SK-N-SH treated with all-trans-retinoic acid at 6 μM for 48 hours (cell line): Measurements from ENCODE around the gene SRRD.

Experiments
- ATAC-seq: fragments of 200-7000 bp; cut with Tn5 transposase; 3 replicates; pipeline ENCODE4 v1.9.1; 2020; ENCODE audit warnings: mild to moderate bottlenecking, moderate library complexity
- ARNTL ChIP-seq: fragments of 450-650 bp; formaldehyde crosslinking; IDR thresholded peaks from 2 replicates; pipeline ENCODE4 v1.5.0; 2020; ENCODE audit warnings: low read depth, mild to moderate bottlenecking, moderate library complexity, borderline replicate concordance
- BACH2 ChIP-seq: fragments of 250-450 bp; sonication (Bioruptor Pico); IDR thresholded peaks from 2 replicates; pipeline ENCODE4 v1.9.0; 2021; ENCODE audit warnings: mild to moderate bottlenecking, borderline replicate concordance
- CREB5 ChIP-seq: fragments of 250-450 bp; sonication (Bioruptor Pico); IDR thresholded peaks from 2 replicates; pipeline ENCODE4 v1.5.1; 2020; ENCODE audit warnings: low read depth, mild to moderate bottlenecking, moderate library complexity
- CSDC2 ChIP-seq: fragments of 250-450 bp; sonication (Bioruptor Pico); IDR thresholded peaks from 2 replicates; pipeline ENCODE4 v1.5.0; 2020; ENCODE audit warnings: mild to moderate bottlenecking, moderate library complexity
- ESRRG ChIP-seq: fragments of 250-450 bp; sonication (Bioruptor Pico); IDR thresholded peaks from 2 replicates; pipeline ENCODE4 v1.6.1; 2021; ENCODE audit warnings: mild to moderate bottlenecking
- GLIS3 ChIP-seq: fragments of 250-450 bp; sonication (Bioruptor Pico); IDR thresholded peaks from 2 replicates; pipeline ENCODE4 v1.5.0; 2020; ENCODE audit warnings: mild to moderate bottlenecking, moderate library complexity
- OSR1 ChIP-seq: fragments of 250-450 bp; sonication (Bioruptor Pico); IDR thresholded peaks from 2 replicates; pipeline ENCODE4 v1.8.0; 2022; ENCODE audit warnings: moderate library complexity, mild to moderate bottlenecking, inconsistent platforms
- PPARA ChIP-seq: fragments of 250-450 bp; sonication (Bioruptor Pico); IDR thresholded peaks from 2 replicates; pipeline ENCODE4 v1.5.0; 2020; ENCODE audit warnings: mild to moderate bottlenecking, borderline replicate concordance
- RARB ChIP-seq: fragments of 250-450 bp; sonication (Bioruptor Pico); IDR thresholded peaks from 2 replicates; pipeline ENCODE4 v1.8.0; 2021; ENCODE audit warnings: mild to moderate bottlenecking, moderate library complexity
- SNAI2 ChIP-seq: fragments of 250-450 bp; sonication (Bioruptor Pico); IDR thresholded peaks from 2 replicates; pipeline ENCODE4 v1.5.0; 2020; ENCODE audit warnings: mild to moderate bottlenecking, moderate library complexity
- TOX ChIP-seq: fragments of 250-450 bp; sonication (Bioruptor Pico); IDR thresholded peaks from 2 replicates; pipeline ENCODE4 v1.8.0; 2021; ENCODE audit warnings: mild to moderate bottlenecking, moderate library complexity, borderline replicate concordance
- ZC3H10 ChIP-seq: fragments of 250-450 bp; sonication (Bioruptor Pico); IDR thresholded peaks from 2 replicates; pipeline ENCODE4 v1.5.1; 2021; ENCODE audit warnings: mild to moderate bottlenecking, moderate library complexity
- ZFP3 ChIP-seq: fragments of 250-450 bp; sonication (Bioruptor Pico); IDR thresholded peaks from 2 replicates; pipeline ENCODE4 v1.5.0; 2020; ENCODE audit warnings: mild to moderate bottlenecking, moderate library complexity
- ZFP30 ChIP-seq: fragments of 450-650 bp; formaldehyde crosslinking; IDR thresholded peaks from 2 replicates; pipeline ENCODE4 v1.5.0; 2022; ENCODE audit warnings: mild to moderate bottlenecking, moderate library complexity
- ZNF565 ChIP-seq: fragments of 450-650 bp; formaldehyde crosslinking; conservative IDR thresholded peaks from 2 replicates; pipeline ENCODE4 v1.5.0; 2020; ENCODE audit warnings: low read depth, mild to moderate bottlenecking, moderate library complexity
- ZNF70 ChIP-seq: fragments of 450-650 bp; formaldehyde crosslinking; IDR thresholded peaks from 2 replicates; pipeline ENCODE4 v1.5.0; 2020; ENCODE audit warnings: mild to moderate bottlenecking, moderate library complexity
- ZNF8 ChIP-seq: fragments of 450-650 bp; formaldehyde crosslinking; IDR thresholded peaks from 2 replicates; pipeline ENCODE4 v1.5.0; 2020; ENCODE audit warnings: mild to moderate bottlenecking, moderate library complexity
- TF ChIP-seq, protein P1 (sequence below): fragments of 250-450 bp; sonication (Bioruptor Pico); IDR thresholded peaks from 2 replicates; pipeline ENCODE4 v1.8.0; 2020; ENCODE audit warnings: mild to moderate bottlenecking, moderate library complexity, borderline replicate concordance
- TF ChIP-seq, protein P2 (sequence below): fragments of 250-450 bp; sonication (Bioruptor Pico); IDR thresholded peaks from 2 replicates; pipeline ENCODE4 v1.8.0; 2021; ENCODE audit warnings: low read depth, mild to moderate bottlenecking, moderate library complexity, borderline replicate concordance
- TF ChIP-seq, protein P3 (sequence below): fragments of 250-450 bp; sonication (Bioruptor Pico); IDR thresholded peaks from 2 replicates; pipeline ENCODE4 v1.5.0; 2020; ENCODE audit warnings: mild to moderate bottlenecking, moderate library complexity
- TF ChIP-seq, protein P4 (sequence below): fragments of 250-450 bp; sonication (Bioruptor Pico); IDR thresholded peaks from 2 replicates; pipeline ENCODE4 v1.5.1; 2021; ENCODE audit warnings: mild to moderate bottlenecking, moderate library complexity

The SRRD gene

GRCh38 chr22:26462051-26462450 is 21.6 kb upstream of the SRRD start:
- no peak for TF ChIP-seq TOX (CRISPR knock-in tag)
- TF ChIP-seq SNAI2 (CRISPR knock-in tag): no peak
- TF ChIP-seq, protein P1, sequence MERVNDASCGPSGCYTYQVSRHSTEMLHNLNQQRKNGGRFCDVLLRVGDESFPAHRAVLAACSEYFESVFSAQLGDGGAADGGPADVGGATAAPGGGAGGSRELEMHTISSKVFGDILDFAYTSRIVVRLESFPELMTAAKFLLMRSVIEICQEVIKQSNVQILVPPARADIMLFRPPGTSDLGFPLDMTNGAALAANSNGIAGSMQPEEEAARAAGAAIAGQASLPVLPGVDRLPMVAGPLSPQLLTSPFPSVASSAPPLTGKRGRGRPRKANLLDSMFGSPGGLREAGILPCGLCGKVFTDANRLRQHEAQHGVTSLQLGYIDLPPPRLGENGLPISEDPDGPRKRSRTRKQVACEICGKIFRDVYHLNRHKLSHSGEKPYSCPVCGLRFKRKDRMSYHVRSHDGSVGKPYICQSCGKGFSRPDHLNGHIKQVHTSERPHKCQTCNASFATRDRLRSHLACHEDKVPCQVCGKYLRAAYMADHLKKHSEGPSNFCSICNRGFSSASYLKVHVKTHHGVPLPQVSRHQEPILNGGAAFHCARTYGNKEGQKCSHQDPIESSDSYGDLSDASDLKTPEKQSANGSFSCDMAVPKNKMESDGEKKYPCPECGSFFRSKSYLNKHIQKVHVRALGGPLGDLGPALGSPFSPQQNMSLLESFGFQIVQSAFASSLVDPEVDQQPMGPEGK: no peak
- TF ChIP-seq, protein P2, sequence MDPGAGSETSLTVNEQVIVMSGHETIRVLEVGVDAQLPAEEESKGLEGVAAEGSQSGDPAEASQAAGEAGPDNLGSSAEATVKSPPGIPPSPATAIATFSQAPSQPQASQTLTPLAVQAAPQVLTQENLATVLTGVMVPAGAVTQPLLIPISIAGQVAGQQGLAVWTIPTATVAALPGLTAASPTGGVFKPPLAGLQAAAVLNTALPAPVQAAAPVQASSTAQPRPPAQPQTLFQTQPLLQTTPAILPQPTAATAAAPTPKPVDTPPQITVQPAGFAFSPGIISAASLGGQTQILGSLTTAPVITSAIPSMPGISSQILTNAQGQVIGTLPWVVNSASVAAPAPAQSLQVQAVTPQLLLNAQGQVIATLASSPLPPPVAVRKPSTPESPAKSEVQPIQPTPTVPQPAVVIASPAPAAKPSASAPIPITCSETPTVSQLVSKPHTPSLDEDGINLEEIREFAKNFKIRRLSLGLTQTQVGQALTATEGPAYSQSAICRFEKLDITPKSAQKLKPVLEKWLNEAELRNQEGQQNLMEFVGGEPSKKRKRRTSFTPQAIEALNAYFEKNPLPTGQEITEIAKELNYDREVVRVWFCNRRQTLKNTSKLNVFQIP (CRISPR knock-in tag): no peak
- TF ChIP-seq, protein P3, sequence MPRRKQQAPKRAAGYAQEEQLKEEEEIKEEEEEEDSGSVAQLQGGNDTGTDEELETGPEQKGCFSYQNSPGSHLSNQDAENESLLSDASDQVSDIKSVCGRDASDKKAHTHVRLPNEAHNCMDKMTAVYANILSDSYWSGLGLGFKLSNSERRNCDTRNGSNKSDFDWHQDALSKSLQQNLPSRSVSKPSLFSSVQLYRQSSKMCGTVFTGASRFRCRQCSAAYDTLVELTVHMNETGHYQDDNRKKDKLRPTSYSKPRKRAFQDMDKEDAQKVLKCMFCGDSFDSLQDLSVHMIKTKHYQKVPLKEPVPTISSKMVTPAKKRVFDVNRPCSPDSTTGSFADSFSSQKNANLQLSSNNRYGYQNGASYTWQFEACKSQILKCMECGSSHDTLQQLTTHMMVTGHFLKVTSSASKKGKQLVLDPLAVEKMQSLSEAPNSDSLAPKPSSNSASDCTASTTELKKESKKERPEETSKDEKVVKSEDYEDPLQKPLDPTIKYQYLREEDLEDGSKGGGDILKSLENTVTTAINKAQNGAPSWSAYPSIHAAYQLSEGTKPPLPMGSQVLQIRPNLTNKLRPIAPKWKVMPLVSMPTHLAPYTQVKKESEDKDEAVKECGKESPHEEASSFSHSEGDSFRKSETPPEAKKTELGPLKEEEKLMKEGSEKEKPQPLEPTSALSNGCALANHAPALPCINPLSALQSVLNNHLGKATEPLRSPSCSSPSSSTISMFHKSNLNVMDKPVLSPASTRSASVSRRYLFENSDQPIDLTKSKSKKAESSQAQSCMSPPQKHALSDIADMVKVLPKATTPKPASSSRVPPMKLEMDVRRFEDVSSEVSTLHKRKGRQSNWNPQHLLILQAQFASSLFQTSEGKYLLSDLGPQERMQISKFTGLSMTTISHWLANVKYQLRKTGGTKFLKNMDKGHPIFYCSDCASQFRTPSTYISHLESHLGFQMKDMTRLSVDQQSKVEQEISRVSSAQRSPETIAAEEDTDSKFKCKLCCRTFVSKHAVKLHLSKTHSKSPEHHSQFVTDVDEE (CRISPR knock-in tag): no peak
- no peak for TF ChIP-seq BACH2 (CRISPR knock-in tag)
- TF ChIP-seq, all 23 proteins: peak for 0
- no peak for ATAC-seq

GRCh38 chr22:26462641-26463040 is 21.0 kb upstream of the SRRD start:
- no peak for ATAC-seq
- TF ChIP-seq, protein P1: no peak
- TF ChIP-seq ZC3H10 (CRISPR knock-in tag) (no peak), RARB (no peak), ZNF8 (no peak), PPARA (CRISPR knock-in tag) (no peak), ESRRG (CRISPR knock-in tag) (no peak)

DNA sequence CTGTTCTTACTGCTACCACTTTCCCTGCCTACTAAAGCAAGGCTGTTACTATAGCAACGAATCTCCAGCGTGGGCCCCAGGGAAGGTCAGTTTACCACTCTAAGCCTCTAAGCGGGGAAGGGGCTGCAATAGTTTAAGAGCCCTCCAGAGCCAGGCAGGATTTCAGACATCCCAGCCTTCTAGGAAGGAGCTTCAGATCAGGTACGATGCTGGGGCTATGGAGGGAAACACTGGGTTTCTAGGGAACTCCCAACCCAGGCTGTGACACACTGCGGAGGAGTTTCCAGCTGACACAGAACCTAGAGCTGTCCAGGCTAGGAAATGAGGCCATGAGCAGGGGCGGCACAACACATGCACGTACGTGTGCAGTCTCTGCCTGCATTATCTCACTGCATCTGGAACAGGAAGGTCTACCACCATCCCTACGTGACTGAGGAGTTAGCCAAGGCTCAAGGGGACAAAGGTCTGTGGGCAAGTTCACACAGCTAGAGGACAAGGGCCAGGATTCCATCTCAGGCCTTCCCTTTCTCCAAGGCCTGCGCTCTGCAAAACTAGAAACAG is 20.5 kb upstream of the SRRD start:
- ATAC-seq: no peak
- TF ChIP-seq BACH2 (CRISPR knock-in tag): no peak
- no peak for TF ChIP-seq SNAI2 (CRISPR knock-in tag)
- no peak for TF ChIP-seq ARNTL
- TF ChIP-seq, protein P3 (CRISPR knock-in tag): no peak
- TF ChIP-seq ESRRG (CRISPR knock-in tag): no peak
- no peak for TF ChIP-seq RARB
- no peak for TF ChIP-seq ZFP3
- no peak for TF ChIP-seq CREB5 (CRISPR knock-in tag)
- TF ChIP-seq PPARA (CRISPR knock-in tag): no peak
- TF ChIP-seq, protein P4, sequence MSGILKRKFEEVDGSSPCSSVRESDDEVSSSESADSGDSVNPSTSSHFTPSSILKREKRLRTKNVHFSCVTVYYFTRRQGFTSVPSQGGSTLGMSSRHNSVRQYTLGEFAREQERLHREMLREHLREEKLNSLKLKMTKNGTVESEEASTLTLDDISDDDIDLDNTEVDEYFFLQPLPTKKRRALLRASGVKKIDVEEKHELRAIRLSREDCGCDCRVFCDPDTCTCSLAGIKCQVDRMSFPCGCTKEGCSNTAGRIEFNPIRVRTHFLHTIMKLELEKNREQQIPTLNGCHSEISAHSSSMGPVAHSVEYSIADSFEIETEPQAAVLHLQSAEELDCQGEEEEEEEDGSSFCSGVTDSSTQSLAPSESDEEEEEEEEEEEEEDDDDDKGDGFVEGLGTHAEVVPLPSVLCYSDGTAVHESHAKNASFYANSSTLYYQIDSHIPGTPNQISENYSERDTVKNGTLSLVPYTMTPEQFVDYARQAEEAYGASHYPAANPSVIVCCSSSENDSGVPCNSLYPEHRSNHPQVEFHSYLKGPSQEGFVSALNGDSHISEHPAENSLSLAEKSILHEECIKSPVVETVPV: no peak
- no peak for TF ChIP-seq CSDC2
- TF ChIP-seq ZFP30 (CRISPR knock-in tag): no peak
- no peak for TF ChIP-seq GLIS3 (CRISPR knock-in tag)
- TF ChIP-seq ZNF565 (CRISPR knock-in tag): no peak
- no peak for TF ChIP-seq OSR1 (CRISPR knock-in tag)
- TF ChIP-seq ZNF70: no peak
- TF ChIP-seq, protein P2 (CRISPR knock-in tag): no peak
- TF ChIP-seq ZNF8: no peak
